Panc1 (cell line): ENCODE results near the gene CAGE1. TPM values are rescaled to one million over a fixed set of nuclear protein-coding genes. Genes with fewer than 3 reads are reported as not detected.

Experiments used
- ATAC-seq: fragments of 200-7000 bp; cut with Tn5 transposase; 2 replicates; pipeline ENCODE4 v1.9.1; 2020; ENCODE audit warnings: mild to moderate bottlenecking, moderate library complexity
- BruUV-seq: library from RNA; stranded (reverse); fragments of 400-500 nt; replicated peaks from 2 replicates; lab custom pipeline; 2021; lab: Mats Ljungman, UMichigan
- CTCF ChIA-PET: fragments of 300-600 bp; sonication (Branson Sonifier 250); formaldehyde crosslinking; loops from one replicate; lab custom pipeline; 2022; ENCODE audit warnings: antibody characterized with exemption; lab: Charles Lee
- POLR2A ChIA-PET: fragments of 300-600 bp; sonication (Branson Sonifier 250); formaldehyde crosslinking; loops from one replicate; lab custom pipeline; 2022; ENCODE audit warnings: antibody characterized with exemption; lab: Charles Lee
- DNase-seq: peaks from one replicate; pipeline ENCODE4 v3.0.0-alpha.2; 2010; ENCODE audit warnings: low read depth, low spot score
- H3K27ac ChIP-seq: 2 replicates; pipeline ENCODE4 v1.5.1; 2011; ENCODE audit warnings: mild to moderate bottlenecking, low read length, inconsistent platforms
- H3K27me3 ChIP-seq: fragments of 200-500 bp; sonication (Bioruptor generic); 2 replicates; pipeline ENCODE4 v1.6.0; 2014; ENCODE audit warnings: low read length, inconsistent platforms; ENCODE audit not compliant: control insufficient read depth, insufficient read depth
- H3K36me3 ChIP-seq: fragments of 200-500 bp; sonication (Bioruptor generic); 2 replicates; pipeline ENCODE4 v1.5.1; 2014; ENCODE audit warnings: inconsistent platforms, mild to moderate bottlenecking, low read length, moderate library complexity; ENCODE audit not compliant: control insufficient read depth, insufficient read depth
- H3K4me1 ChIP-seq: 2 replicates; pipeline ENCODE4 v1.5.1; 2011; ENCODE audit warnings: inconsistent platforms, mild to moderate bottlenecking, low read length, moderate library complexity; ENCODE audit not compliant: control insufficient read depth, insufficient read depth
- H3K4me3 ChIP-seq, 2 experiments: 2 replicates each; pipeline ENCODE4 v1.5.1; 2011 to 2012; ENCODE audit warnings: low read depth in 2 of 2, low read length in 2 of 2, mild to moderate bottlenecking in 2 of 2, inconsistent platforms in 1 of 2, moderate library complexity in 1 of 2
- H3K9me3 ChIP-seq: fragments of 200-500 bp; sonication (Bioruptor generic); 2 replicates; pipeline ENCODE4 v1.5.1; 2014; ENCODE audit warnings: low read depth, mild to moderate bottlenecking, inconsistent platforms, low read length, moderate library complexity; ENCODE audit not compliant: control insufficient read depth, insufficient read depth
- CTCF ChIP-seq: fragments of 450-650 bp; IDR thresholded peaks from 2 replicates; pipeline ENCODE4 v1.5.1; 2017; ENCODE audit warnings: mild to moderate bottlenecking
- POLR2AphosphoS5 ChIP-seq: IDR thresholded peaks from 2 replicates; pipeline ENCODE4 v1.6.1; 2012; ENCODE audit warnings: mild to moderate bottlenecking, low read depth, low read length, moderate library complexity
- REST ChIP-seq, 2 experiments: IDR thresholded peaks; 2 replicates each; pipeline ENCODE4 v1.6.1; 2011 to 2012; ENCODE audit warnings: low read depth in 2 of 2, control low read depth in 1 of 2, low read length in 1 of 2, mild to moderate bottlenecking in 1 of 2, moderate library complexity in 1 of 2; ENCODE audit not compliant: insufficient read depth in 1 of 2
- SIN3A ChIP-seq: IDR thresholded peaks from 2 replicates; pipeline ENCODE4 v1.6.1; 2012; ENCODE audit warnings: low read depth, mild to moderate bottlenecking, low read length, moderate library complexity, borderline replicate concordance; ENCODE audit not compliant: insufficient read depth
- TCF7L2 ChIP-seq: IDR thresholded peaks from 2 replicates; pipeline ENCODE4 v1.6.1; 2011; ENCODE audit warnings: mild to moderate bottlenecking, low read depth, low read length, inconsistent platforms
- in situ Hi-C: cut with HindIII; loops from 2 replicates; pipeline ENCODE4 v1.10.0; 2016; ENCODE audit warnings: low sequenced_read_pairs, low pct_unique_long_range_greater_than_20kb
- intact Hi-C: fragments of 100-400 bp; cut with micrococcal nuclease; formaldehyde crosslinking; loops from one replicate; pipeline ENCODE4 v1.10.0; 2022; ENCODE audit not compliant: unreplicated experiment
- total RNA-seq: library from RNA; stranded (reverse); gene quantifications from one replicate; pipeline ENCODE4 v1.2.1, GENCODE V29; 2021; ENCODE audit not compliant: unreplicated experiment

CAGE1 gene
- total RNA-seq, 1 experiment from 2014 or later = not detected

GRCh38 chr6:7298113-7298512 is 91.4 kb downstream of the CAGE1 start:
- ATAC-seq (no peak), DNase-seq (no peak)
- no TSS peak for BruUV-seq
- ChIA-PET POLR2A (no interaction called here), CTCF (no interaction called here)
- Histone ChIP-seq H3K36me3 (peaks cover 49% of the 10 kb centered on the region), H3K27ac (no peak overlapping the region), H3K27me3 (no peaks in the 10 kb centered on the region), H3K9me3 (no peaks in the 10 kb centered on the region), H3K4me3 (no peak overlapping the region), H3K4me1 (no peaks in the 10 kb centered on the region)
- intact Hi-C loops (no loop called here), in situ Hi-C loops (no loop called here)
- no peak for TF ChIP-seq REST (IDR thresholded peaks at IDR 0.05; ENCODE audit: insufficient read depth in 1 of 2, low read depth in 2 of 2, low read length in 1 of 2)
- TF ChIP-seq SIN3A = no peak
- no peak for TF ChIP-seq CTCF
- TF ChIP-seq TCF7L2 = no peak
- no peak for TF ChIP-seq POLR2AphosphoS5

GRCh38 chr6:7296602-7297001 is 92.9 kb downstream of the CAGE1 start:
- TF ChIP-seq CTCF (no peak), SIN3A (no peak), REST (IDR thresholded peaks at IDR 0.05; ENCODE audit: insufficient read depth in 1 of 2, low read depth in 2 of 2, low read length in 1 of 2) (no peak)
- BruUV-seq = no TSS peak
- Histone ChIP-seq H3K36me3 (peaks cover 42% of the 10 kb centered on the region), H3K4me1 (no peaks in the 10 kb centered on the region), H3K27ac (no peak overlapping the region), H3K27me3 (no peaks in the 10 kb centered on the region), H3K9me3 (no peaks in the 10 kb centered on the region), H3K4me3 (no peak overlapping the region)
- ATAC-seq = no peak
- in situ Hi-C loops (no loop called here), intact Hi-C loops (no loop called here)
- DNase-seq = no peak
- ChIA-PET POLR2A (no interaction called here), CTCF (no interaction called here)
